Stimulated activated naive CD8-positive, alpha-beta T cell treated with anti-CD3 and anti-CD28 coated beads, Interleukin-15, Interleukin-2, amounts not matched to agents 100 U/mL and 50 U/mL, for 24 hours (primary cell): ENCODE results near the gene NRBF2.

Experiments used
- ATAC-seq: fragments of 150-1000 bp; cut with Tn5 transposase; one replicate; pipeline ENCODE4 v1.10.0; 2021
- DNase-seq: peaks from one replicate; pipeline ENCODE4 v3.0.0; 2021

NRBF2 gene

DNA sequence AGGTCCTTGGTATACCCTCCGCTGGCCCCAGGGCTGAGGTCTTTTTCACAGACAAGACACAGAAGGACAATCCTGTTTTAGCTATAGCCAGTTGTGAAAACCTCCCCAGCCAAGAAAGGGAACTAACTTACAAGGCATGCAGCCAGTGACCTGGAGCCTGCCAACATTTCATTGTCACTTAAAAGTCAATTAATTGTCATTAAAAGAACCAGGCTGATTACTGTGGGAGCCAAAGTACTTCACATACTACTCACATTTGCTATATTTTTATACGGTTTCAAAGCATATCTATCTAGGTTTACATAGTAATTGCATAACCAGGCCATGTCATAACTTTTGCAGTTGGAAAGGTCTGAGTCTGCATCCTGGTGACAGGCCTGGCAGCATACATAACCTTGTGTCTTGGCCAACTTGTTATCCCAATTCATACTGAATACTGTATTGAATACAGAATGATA lies 31.1 kb downstream of the NRBF2 start:
- ATAC-seq: no peak
- DNase-seq: no peak

- DNase-seq (no peak), ATAC-seq (no peak)
Measured at GRCh38 chr10:63165249-63165648, 32.1 kb downstream of the NRBF2 start.

DNA sequence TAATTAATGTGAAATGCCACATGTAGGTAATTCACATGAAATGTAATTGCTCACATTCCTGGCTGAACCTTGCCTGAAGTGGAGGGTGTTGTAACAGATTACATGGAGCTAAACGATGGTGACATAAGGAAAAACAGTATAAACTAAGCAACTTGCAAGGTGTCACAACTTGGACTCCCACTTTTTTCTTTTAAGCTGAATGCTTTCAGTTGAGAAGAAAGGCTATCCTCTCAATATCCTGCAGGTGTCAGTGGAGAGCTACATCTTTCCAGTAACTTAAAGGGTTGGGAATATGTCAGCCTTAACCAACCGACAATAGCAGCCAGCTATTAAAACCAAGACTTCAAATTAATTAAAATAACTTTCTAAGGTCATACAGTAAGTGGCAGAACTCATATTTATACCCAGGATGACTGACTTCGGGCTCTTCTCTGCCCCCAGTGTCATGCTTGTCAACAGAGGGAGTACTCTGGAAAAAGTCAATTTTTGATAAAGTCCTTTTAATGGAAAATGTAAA lies 33.7 kb downstream of the NRBF2 start:
- ATAC-seq: peak; percentile 51
- DNase-seq: no peak

DNA sequence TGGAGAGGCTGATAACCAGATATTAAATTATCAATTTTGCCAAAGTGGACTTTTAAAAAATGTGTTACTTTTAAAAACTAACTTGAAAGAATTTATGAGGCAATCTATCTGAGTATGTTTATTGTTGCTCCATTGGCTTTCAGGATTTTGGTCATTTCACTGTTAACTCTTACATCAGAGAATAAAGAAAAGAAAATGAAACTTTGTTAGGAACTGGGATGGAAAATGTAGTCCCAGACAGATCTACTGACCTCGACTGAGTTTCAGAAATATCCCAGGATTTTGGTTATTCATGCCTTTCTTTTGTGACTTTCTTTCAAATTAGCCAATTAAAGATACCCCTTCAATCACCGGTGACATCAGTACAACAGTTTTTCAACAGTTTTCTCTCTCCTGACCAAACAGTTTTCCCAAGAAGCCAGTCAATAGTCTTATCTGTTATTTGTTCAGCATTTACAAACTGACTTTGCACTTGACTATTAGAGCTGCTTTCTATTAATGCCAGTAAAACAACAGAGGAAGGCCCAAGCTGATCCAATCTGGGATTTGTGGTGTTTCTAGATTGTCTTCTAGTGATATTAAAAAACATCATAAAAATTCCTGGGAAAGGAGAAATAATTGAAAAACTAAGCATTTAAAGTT lies 35.8 kb downstream of the NRBF2 start:
- ATAC-seq (no peak), DNase-seq (no peak)

GRCh38 chr10:63169624-63170023 lies 36.5 kb downstream of the NRBF2 start:
- DNase-seq: no peak
- ATAC-seq: no peak

DNA sequence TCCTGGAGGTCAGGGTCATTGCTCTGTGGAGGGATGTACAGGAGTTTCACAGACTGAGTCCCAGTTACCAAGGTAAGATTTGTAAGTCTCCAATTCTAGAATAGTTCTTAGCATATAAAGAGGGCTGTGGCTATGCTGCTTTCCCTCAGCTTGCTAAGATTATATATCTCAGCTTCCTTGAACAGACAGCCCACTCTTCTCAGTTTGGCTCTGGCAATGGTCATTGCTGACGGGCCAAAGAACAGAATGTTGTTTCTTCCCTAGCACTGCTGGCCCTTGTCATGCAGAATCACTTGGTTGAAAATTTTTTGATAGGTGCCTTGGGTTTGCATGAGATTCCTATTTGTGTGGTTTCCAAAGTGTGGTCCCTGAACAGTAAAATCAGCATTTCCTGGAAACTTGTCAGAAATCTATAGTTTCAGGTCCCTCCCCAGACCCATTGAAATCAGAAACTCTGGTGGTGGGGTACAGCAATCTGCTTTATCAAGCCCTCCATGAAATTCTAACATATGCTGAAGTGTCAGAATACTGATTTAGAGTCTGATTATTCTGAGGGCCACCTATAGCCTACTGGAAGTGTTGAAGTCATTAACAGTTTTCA lies 38.2 kb downstream of the NRBF2 start:
- DNase-seq (no peak), ATAC-seq (no peak)

DNA sequence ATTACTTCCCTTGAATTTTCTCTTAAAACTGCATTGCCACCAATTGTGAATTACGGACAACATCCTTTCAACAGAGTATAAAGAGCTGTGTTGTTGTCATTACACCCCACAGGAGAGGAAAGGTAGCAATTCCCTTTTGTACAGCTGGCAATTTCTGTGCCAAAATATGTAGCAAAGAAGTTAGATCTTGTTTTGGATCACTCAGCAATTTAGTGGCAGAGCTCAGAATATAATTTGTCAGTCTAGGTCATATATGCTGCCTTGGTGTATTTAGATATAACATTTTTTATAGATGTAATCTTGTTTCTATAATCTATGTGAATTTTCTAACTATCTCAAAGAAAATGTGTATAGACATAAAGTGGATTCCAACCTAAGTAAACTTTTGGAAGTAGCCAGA lies 38.8 kb downstream of the NRBF2 start:
- ATAC-seq (no peak), DNase-seq (no peak)

GRCh38 chr10:63173468-63174232 lies 40.5 kb downstream of the NRBF2 start:
- DNase-seq (no peak), ATAC-seq (peak; percentile 96)

- no peak for DNase-seq
- ATAC-seq: no peak
Measured at GRCh38 chr10:63175534-63175933, 42.4 kb downstream of the NRBF2 start.

DNA sequence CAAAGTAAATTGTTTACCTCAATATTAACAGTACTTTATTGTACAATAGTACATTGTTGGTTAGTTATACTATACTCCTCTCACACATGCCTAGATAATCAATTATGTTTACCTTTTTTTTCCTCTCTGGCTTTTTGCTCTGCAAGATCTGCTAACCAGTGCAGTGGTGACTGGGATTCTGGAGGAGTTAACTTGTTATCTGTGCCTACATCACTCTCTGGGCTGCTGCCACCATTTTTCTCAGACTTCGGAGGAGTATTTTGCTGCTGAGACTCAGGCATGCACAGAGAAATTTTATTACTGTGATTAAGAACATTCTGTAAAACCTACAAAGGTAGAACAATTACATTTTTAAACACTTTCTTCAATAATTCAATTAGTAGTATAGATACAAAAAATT lies 59.7 kb downstream of the NRBF2 start:
- ATAC-seq (no peak), DNase-seq (no peak)

GRCh38 chr10:63197344-63198092 lies 64.4 kb downstream of the NRBF2 start:
- ATAC-seq (no peak), DNase-seq (no peak)

- DNase-seq: no peak
- ATAC-seq: no peak
Measured at GRCh38 chr10:63199716-63200115, 66.6 kb downstream of the NRBF2 start.

DNA sequence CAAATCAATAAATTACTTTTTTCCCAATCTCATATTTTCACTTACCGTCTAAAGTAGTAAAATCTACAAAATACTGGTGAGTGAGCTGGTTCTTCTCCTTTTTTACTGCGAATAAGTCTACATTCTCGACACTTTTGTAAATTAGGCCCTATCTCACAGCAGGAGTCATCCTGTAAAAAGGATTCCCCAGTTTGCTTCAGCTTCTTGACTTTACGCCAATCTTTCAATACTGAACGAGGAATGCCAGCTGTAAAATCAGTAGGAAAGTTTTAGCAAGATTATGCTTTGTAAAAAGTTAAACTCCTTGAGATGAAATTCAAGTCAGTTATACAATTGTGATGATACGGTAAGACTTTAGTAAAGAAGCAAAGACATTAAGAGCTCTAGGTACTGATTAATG lies 67.3 kb downstream of the NRBF2 start:
- no peak for ATAC-seq
- no peak for DNase-seq

DNA sequence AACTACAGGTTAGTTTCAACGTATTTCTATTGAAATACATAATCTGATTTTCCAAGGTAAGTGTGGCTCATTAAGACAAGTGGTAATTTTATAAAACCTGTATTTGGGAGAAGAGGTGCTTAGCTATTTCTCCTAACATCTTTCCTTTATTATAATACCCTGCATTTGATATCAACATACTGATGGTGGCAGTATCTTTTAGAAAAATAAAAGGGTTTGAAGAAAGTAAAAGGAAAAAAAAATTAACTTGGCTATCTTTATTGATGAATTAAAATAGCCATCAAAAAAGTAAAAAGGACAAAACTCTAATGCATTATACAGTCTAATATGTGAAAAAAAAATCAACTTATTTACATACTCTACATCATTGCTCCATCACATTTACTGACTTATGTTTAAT lies 68.0 kb downstream of the NRBF2 start:
- DNase-seq (no peak), ATAC-seq (no peak)
